Peyer's patch (tissue), 4 donors: ENCODE results near the gene SS18L1. TPM values are rescaled to one million over a fixed set of nuclear protein-coding genes. Genes with fewer than 3 reads are reported as not detected.

Experiments
- DNase-seq, 3 donors: peaks; one replicate each; pipeline ENCODE4 v3.0.0-alpha.2; 2017 to 2019
- H3K27ac ChIP-seq, 4 donors: fragments of 200-600 bp; sonication (generic); one replicate each; pipeline ENCODE4 v1.5.1; 2016 to 2019
- H3K27me3 ChIP-seq, 2 donors: fragments of 200-600 bp; sonication (generic); one replicate each; pipeline ENCODE4 v1.5.1; 2019
- H3K36me3 ChIP-seq, 3 donors: fragments of 200-600 bp; sonication (generic); one replicate each; pipeline ENCODE4 v1.5.1; 2016 to 2019
- H3K4me1 ChIP-seq, 4 donors: fragments of 200-600 bp; sonication (generic); one replicate each; pipeline ENCODE4 v1.5.1; 2016 to 2019
- H3K4me3 ChIP-seq, 4 donors: fragments of 200-600 bp; sonication (generic); 1 replicate in 3 of 4; 2 replicates in 1 of 4; pipeline ENCODE4 v1.5.1; 2016 to 2019; ENCODE audit warnings: mild to moderate bottlenecking in 1 of 4
- H3K9me3 ChIP-seq, 4 donors: fragments of 200-600 bp; sonication (generic); one replicate each; pipeline ENCODE4 v1.5.1; 2016 to 2019; ENCODE audit warnings: mild to moderate bottlenecking in 1 of 4
- POLR2A ChIP-seq, 2 donors: fragments of 450-650 bp; IDR thresholded peaks; one replicate each; pipeline ENCODE4 v1.5.1; 2017; ENCODE audit warnings: antibody characterized with exemption in 2 of 2, mild to moderate bottlenecking in 2 of 2, moderate library complexity in 2 of 2
- total RNA-seq, 4 donors: library from RNA; depleted of rRNA; stranded (reverse); fragments of >200 nt; gene quantifications; one replicate each; pipeline ENCODE4 v1.1.0, GENCODE V29; 2016
- TF ChIP-seq, protein P1 (sequence below), 6 experiments: fragments of 450-650 bp in 4 of 6; fragments of 200-600 bp in 2 of 6; sonication (generic) in 1 of 6; IDR thresholded peaks; one replicate each; pipeline ENCODE4 v1.5.1; 2017 to 2019; ENCODE audit warnings: antibody characterized with exemption in 6 of 6, mild to moderate bottlenecking in 3 of 6, moderate library complexity in 1 of 6

The SS18L1 gene
- total RNA-seq, 4 donors from 2014 or later: 14.9 to 27.2 (median 24.5) TPM

DNA sequence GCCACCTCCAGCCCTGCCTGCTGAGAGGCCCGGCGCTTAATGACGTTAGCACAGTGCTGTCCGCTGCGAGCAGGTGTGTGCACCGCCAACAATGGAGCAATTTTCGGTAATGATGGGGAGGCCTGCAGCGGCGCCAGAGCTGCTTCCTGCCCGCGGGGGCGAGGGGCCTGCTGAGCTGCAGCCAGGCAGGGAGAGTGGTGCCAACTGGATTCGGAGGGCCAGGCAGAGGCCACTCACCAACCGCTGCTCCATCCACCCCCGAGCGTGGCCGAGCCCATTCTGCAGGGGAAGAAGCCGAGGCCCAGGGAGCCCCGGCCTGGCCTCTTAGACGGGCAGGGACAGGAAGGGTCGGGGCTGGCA, 66.9 kb downstream of the SS18L1 start:
- H3K4me3 ChIP-seq: no peak overlapping the region
- no peak for DNase-seq
- TF ChIP-seq POLR2A (IDR thresholded peaks at IDR 0.05): no peak
- TF ChIP-seq, protein P1, sequence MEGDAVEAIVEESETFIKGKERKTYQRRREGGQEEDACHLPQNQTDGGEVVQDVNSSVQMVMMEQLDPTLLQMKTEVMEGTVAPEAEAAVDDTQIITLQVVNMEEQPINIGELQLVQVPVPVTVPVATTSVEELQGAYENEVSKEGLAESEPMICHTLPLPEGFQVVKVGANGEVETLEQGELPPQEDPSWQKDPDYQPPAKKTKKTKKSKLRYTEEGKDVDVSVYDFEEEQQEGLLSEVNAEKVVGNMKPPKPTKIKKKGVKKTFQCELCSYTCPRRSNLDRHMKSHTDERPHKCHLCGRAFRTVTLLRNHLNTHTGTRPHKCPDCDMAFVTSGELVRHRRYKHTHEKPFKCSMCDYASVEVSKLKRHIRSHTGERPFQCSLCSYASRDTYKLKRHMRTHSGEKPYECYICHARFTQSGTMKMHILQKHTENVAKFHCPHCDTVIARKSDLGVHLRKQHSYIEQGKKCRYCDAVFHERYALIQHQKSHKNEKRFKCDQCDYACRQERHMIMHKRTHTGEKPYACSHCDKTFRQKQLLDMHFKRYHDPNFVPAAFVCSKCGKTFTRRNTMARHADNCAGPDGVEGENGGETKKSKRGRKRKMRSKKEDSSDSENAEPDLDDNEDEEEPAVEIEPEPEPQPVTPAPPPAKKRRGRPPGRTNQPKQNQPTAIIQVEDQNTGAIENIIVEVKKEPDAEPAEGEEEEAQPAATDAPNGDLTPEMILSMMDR (IDR thresholded peaks at IDR 0.05): no peak

DNA sequence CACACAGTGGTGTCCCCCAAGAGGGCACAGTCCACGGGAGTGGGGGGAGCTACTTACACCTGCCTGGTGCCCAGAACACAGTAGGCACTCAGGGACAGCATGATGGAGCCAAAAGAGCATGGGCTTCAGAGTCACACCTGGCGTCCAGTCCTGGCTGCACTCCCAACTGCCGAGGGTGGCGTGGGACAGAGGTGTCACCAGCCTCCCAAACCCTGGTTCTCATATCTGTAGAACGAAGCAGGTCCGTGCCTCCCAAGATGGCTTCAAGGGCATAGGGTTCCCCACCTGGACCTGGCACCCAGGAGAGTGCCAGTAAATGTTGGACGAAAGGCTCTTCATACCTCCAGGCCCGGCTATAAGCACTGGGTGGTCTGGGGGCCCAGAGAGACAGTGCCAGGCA, 67.6 kb downstream of the SS18L1 start:
- Histone ChIP-seq H3K27me3 (peaks cover 0 to 8% of the 10 kb centered on the region in 2 donors), H3K27ac (no peak overlapping the region), H3K9me3 (no peaks in the 10 kb centered on the region), H3K4me3 (no peak overlapping the region), H3K4me1 (no peaks in the 10 kb centered on the region), H3K36me3 (no peaks in the 10 kb centered on the region)
- no peak for DNase-seq
- no peak for TF ChIP-seq POLR2A (IDR thresholded peaks at IDR 0.05)

More for the DNA sequence above, 66.9 kb downstream of the SS18L1 start:
- peaks cover 0 to 8% of the 10 kb centered on the region in 2 donors for H3K27me3 ChIP-seq
- no peak overlapping the region for H3K27ac ChIP-seq
- H3K36me3 ChIP-seq: no peaks in the 10 kb centered on the region
- H3K9me3 ChIP-seq: no peaks in the 10 kb centered on the region
- no peaks in the 10 kb centered on the region for H3K4me1 ChIP-seq

DNA sequence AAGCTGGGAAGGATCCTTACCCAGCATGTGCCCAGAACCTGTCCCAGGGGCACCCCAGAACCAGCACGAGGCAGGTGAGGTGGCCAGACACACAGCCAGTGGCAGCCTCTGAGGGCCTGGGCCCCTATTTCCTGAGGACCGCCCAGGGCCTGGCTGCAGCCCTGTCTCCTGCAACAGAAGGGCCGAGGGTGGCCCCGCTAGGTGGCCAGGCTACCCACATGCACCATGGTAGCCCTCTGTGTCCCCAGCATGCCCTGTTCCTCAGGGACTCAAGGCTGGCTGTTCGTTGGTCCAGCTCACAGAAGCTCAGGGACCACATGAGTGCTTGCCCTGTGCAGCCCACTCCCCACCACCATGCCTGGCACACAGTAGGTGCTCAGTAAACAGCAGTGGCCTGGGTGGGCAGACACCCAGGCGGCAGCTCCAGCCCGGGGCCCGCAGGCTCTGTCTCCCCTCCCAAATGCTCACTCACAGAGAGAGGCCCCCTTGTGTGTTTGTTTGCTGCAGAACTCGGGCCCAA, 68.3 kb downstream of the SS18L1 start:
- TF ChIP-seq, protein P1 (IDR thresholded peaks at IDR 0.05): no peak
- no peak for TF ChIP-seq POLR2A (IDR thresholded peaks at IDR 0.05)
- H3K9me3 ChIP-seq: no peaks in the 10 kb centered on the region
- H3K36me3 ChIP-seq: no peaks in the 10 kb centered on the region
- H3K4me3 ChIP-seq: no peak overlapping the region
- no peak overlapping the region for H3K27ac ChIP-seq
- H3K27me3 ChIP-seq: peaks cover 0 to 8% of the 10 kb centered on the region in 2 donors
- H3K4me1 ChIP-seq: no peaks in the 10 kb centered on the region
- DNase-seq: no peak

DNA sequence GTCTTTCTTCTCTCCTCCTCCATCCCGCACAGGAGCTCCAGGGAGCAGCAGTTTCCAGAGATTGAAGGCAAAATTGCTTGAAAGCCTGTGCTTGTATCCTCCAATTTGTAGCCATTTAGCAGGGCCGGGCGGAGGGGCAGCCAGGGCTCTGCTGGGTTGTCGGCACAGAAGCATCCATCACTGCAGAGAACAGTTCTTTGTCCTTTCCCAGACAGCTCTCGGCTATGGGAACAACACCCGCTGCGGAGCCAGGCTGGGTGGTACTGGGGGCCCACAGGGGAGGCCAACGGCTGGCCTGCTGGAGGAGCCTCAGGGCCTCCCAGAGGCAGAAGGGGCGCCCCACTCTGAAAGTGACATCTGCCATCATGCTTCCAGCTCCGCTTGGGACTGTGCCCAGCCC, 68.7 kb downstream of the SS18L1 start:
- H3K27me3 ChIP-seq: peaks cover 0 to 8% of the 10 kb centered on the region in 2 donors
- H3K9me3 ChIP-seq: no peaks in the 10 kb centered on the region
- no peaks in the 10 kb centered on the region for H3K4me1 ChIP-seq
- H3K36me3 ChIP-seq: no peaks in the 10 kb centered on the region
- no peak overlapping the region for H3K27ac ChIP-seq
- no peak for TF ChIP-seq POLR2A (IDR thresholded peaks at IDR 0.05)
- TF ChIP-seq, protein P1 (IDR thresholded peaks at IDR 0.05): no peak
- H3K4me3 ChIP-seq: no peak overlapping the region
- no peak for DNase-seq

DNA sequence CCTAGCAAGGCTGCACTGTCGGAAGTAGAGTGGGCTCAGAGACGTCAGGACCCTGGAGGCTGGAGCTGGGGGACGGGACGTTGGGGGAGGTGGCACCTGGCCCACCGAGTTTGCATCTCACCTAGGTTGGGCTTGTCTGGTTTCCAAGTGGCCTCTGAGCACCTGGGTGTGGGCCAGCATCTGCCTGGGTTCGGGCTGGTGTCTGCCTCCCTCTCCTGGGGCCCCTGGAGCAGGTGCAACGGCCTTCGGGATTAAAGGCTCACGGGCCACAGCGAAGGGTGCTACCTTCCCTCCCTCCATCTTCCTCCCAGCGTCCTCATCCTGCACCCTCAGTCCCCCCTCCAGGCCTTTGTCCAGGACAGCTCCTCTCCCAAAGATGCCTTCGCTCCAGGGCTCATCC, 70.5 kb downstream of the SS18L1 start:
- no peak overlapping the region for H3K4me3 ChIP-seq
- TF ChIP-seq, protein P1 (IDR thresholded peaks at IDR 0.05): no peak
- no peak for TF ChIP-seq POLR2A (IDR thresholded peaks at IDR 0.05)
- H3K4me1 ChIP-seq: peaks cover 0 to 2% (median 0%) of the 10 kb centered on the region in 4 donors
- DNase-seq: no peak
- H3K36me3 ChIP-seq: no peaks in the 10 kb centered on the region
- peaks cover 0 to 13% of the 10 kb centered on the region in 2 donors for H3K27me3 ChIP-seq
- no peaks in the 10 kb centered on the region for H3K9me3 ChIP-seq
- H3K27ac ChIP-seq: no peak overlapping the region

DNA sequence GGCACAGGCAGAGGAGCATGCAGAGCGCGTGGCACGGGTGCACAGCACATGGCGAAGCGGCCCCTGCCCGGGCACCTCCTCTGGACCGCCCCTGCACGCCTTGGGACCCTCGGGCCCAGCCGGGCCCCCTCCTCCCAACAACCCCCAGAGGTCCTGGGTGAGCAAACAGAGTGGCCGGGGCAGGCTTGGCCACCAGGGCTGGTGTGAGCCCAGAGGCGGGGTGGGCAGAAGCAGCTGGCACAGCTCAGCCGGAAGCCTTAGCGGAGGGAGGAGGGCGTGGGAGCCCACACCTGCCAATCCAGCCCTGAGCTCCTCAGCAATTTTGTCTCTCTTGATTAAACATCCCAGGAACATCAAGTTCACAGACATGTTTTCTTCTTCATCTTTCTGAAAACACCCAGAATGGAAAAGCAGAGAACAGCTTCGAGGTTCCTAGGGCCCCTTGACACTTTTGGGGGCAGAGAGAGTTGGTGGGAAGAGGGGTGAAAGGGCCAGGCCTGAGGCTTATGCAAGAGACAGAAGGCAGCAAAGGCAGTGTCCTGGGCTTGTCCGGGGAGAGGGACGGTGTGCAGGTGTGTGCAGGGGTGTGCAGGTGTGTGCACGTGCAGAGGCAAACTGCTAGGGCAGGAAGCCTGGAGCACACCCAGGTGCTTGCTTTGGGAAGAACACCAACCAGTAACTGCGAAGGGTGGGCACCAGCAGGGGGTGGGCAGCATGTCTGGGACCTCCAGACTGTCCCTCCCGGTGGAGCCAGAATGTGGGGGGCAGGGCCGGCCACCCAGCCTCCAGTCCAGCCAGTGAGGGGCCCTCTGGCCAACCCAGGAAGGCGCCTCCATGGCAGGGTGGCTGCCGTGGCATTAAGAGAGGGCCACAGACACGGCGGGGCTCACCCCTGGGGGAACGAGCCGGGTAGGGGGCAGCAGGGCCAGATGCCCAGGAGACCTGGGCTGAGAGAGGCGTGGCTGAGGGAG, 71.7 kb downstream of the SS18L1 start:
- no peak for DNase-seq
- peaks cover 0 to 9% (median 3%) of the 10 kb centered on the region in 4 donors for H3K4me1 ChIP-seq
- H3K27me3 ChIP-seq: peaks cover 0 to 19% of the 10 kb centered on the region in 2 donors
- no peak for TF ChIP-seq POLR2A (IDR thresholded peaks at IDR 0.05)
- TF ChIP-seq, protein P1 (IDR thresholded peaks at IDR 0.05): no peak
- no peaks in the 10 kb centered on the region for H3K9me3 ChIP-seq
- H3K4me3 ChIP-seq: no peak overlapping the region
- H3K36me3 ChIP-seq: no peaks in the 10 kb centered on the region
- H3K27ac ChIP-seq: no peak overlapping the region
